Left ventricle myocardium inferior (tissue), 1 donor: ENCODE measurements around the gene AP1G1. TPM values are rescaled to one million over a fixed set of nuclear protein-coding genes. Genes with fewer than 3 reads are reported as not detected.

Source experiments
- DNase-seq: peaks from one replicate; pipeline ENCODE4 v3.0.0-alpha.2; 2020
- H3K27ac ChIP-seq: fragments of 200-600 bp; replicated peaks from 2 replicates; pipeline ENCODE4 v1.8.0; 2021
- H3K27me3 ChIP-seq: fragments of 200-600 bp; 2 replicates; pipeline ENCODE4 v1.8.0; 2021; ENCODE audit warnings: low read depth
- H3K36me3 ChIP-seq: fragments of 200-600 bp; 2 replicates; pipeline ENCODE4 v1.8.0; 2021
- H3K4me1 ChIP-seq: fragments of 200-600 bp; 2 replicates; pipeline ENCODE4 v1.8.0; 2021
- H3K4me3 ChIP-seq: fragments of 200-600 bp; 2 replicates; pipeline ENCODE4 v1.8.0; 2021; ENCODE audit warnings: mild to moderate bottlenecking, moderate library complexity
- H3K9me3 ChIP-seq: fragments of 200-600 bp; replicated peaks from 2 replicates; pipeline ENCODE4 v1.8.0; 2021
- CTCF ChIP-seq: fragments of 200-600 bp; IDR thresholded peaks from 2 replicates; pipeline ENCODE4 v1.8.0; 2021; ENCODE audit warnings: antibody characterized with exemption, mild to moderate bottlenecking, borderline replicate concordance
- intact Hi-C: fragments of 100-400 bp; cut with micrococcal nuclease; formaldehyde crosslinking; loops from one replicate; pipeline ENCODE4 v1.11.0; 2022
- total RNA-seq: library from RNA; stranded (reverse); fragmentation: NEBNext Ultra II Directional; extraction: Animal tissue kit (Norgen Biotek cat#: 25700); gene quantifications from one replicate; pipeline ENCODE4 v1.2.1, GENCODE V29; 2021
- donor health status: DM: no; HTN: yes; CAD: no; lungs with severe emphysema.

The AP1G1 gene
- total RNA-seq, 1 donor from 2014 or later, result 30.7 TPM

GRCh38 chr16:71754108-71754507 is 54.5 kb downstream of the AP1G1 start:
- no peak overlapping the region for H3K27ac ChIP-seq
- H3K36me3 ChIP-seq, result peaks cover 86% of the 10 kb centered on the region
- H3K27me3 ChIP-seq, result no peaks in the 10 kb centered on the region
- no peak for DNase-seq
- intact Hi-C loops, result no loop called here
- no peaks in the 10 kb centered on the region for H3K9me3 ChIP-seq
- no peak for TF ChIP-seq CTCF
- peaks cover 6% of the 10 kb centered on the region for H3K4me1 ChIP-seq
- no peak overlapping the region for H3K4me3 ChIP-seq

- H3K36me3 ChIP-seq, result peaks cover 84% of the 10 kb centered on the region
- H3K9me3 ChIP-seq, result no peaks in the 10 kb centered on the region
- intact Hi-C loops, result no loop called here
These were observed 60.4 kb downstream of the AP1G1 start for GRCh38 chr16:71748226-71748625.

GRCh38 chr16:71746442-71747046 is 62.1 kb downstream of the AP1G1 start:
- intact Hi-C loops, result no loop called here
- Histone ChIP-seq H3K36me3 (peaks cover 90% of the 10 kb centered on the region), H3K27ac (no peak overlapping the region), H3K4me3 (no peak overlapping the region), H3K4me1 (peaks cover 10% of the 10 kb centered on the region), H3K27me3 (no peaks in the 10 kb centered on the region), H3K9me3 (no peaks in the 10 kb centered on the region)
- peak; percentile 78 for TF ChIP-seq CTCF
- no peak for DNase-seq

More at GRCh38 chr16:71748226-71748625, 60.4 kb downstream of the AP1G1 start:
- Histone ChIP-seq H3K4me1 (peaks cover 3% of the 10 kb centered on the region), H3K4me3 (no peak overlapping the region), H3K27ac (no peak overlapping the region), H3K27me3 (no peaks in the 10 kb centered on the region)
- TF ChIP-seq CTCF, result no peak
- DNase-seq, result no peak

- no peak for DNase-seq
- peaks cover 10% of the 10 kb centered on the region for H3K4me1 ChIP-seq
- H3K4me3 ChIP-seq, result no peak overlapping the region
- TF ChIP-seq CTCF, result no peak
- intact Hi-C loops, result no loop called here
- H3K36me3 ChIP-seq, result peaks cover 92% of the 10 kb centered on the region
- no peaks in the 10 kb centered on the region for H3K9me3 ChIP-seq
- no peaks in the 10 kb centered on the region for H3K27me3 ChIP-seq
- no peak overlapping the region for H3K27ac ChIP-seq
These were observed 69.8 kb downstream of the AP1G1 start for GRCh38 chr16:71738855-71739254.

GRCh38 chr16:71737501-71737900 is 71.1 kb downstream of the AP1G1 start:
- H3K4me1 ChIP-seq, result no peaks in the 10 kb centered on the region
- no peak overlapping the region for H3K27ac ChIP-seq
- intact Hi-C loops, result no loop called here
- no peaks in the 10 kb centered on the region for H3K9me3 ChIP-seq
- H3K4me3 ChIP-seq, result no peak overlapping the region
- H3K36me3 ChIP-seq, result peaks cover 92% of the 10 kb centered on the region
- no peaks in the 10 kb centered on the region for H3K27me3 ChIP-seq
- DNase-seq, result no peak
- no peak for TF ChIP-seq CTCF

- H3K27ac ChIP-seq, result no peak overlapping the region
- H3K36me3 ChIP-seq, result peaks cover 89% of the 10 kb centered on the region
- no peak for TF ChIP-seq CTCF
- no peak overlapping the region for H3K4me3 ChIP-seq
- H3K27me3 ChIP-seq, result no peaks in the 10 kb centered on the region
- intact Hi-C loops, result no loop called here
- H3K4me1 ChIP-seq, result no peaks in the 10 kb centered on the region
- no peak for DNase-seq
- no peaks in the 10 kb centered on the region for H3K9me3 ChIP-seq
These were observed 74.1 kb downstream of the AP1G1 start for GRCh38 chr16:71734511-71734910.
